Panc1 (cell line): Measurements from ENCODE around the gene PRAMEF13.
"Not testable (repeated sequence)": the region's sequence is repeated elsewhere in the genome, so short reads cannot be mapped to it uniquely, and the experiment has no call there.

ENCODE experiments used
- POLR2AphosphoS5 ChIP-seq: IDR thresholded peaks from 2 replicates; pipeline ENCODE4 v1.6.1; 2012; ENCODE audit warnings: mild to moderate bottlenecking, low read depth, low read length, moderate library complexity
- TF ChIP-seq, protein P1 (sequence below): fragments of 450-650 bp; IDR thresholded peaks from 2 replicates; pipeline ENCODE4 v1.5.1; 2017; ENCODE audit warnings: mild to moderate bottlenecking
- TF ChIP-seq, protein P2 (sequence below), 2 experiments: IDR thresholded peaks; 2 replicates each; pipeline ENCODE4 v1.6.1; 2011 to 2012; ENCODE audit warnings: low read depth in 2 of 2, control low read depth in 1 of 2, low read length in 1 of 2, mild to moderate bottlenecking in 1 of 2, moderate library complexity in 1 of 2; ENCODE audit not compliant: insufficient read depth in 1 of 2

DNA sequence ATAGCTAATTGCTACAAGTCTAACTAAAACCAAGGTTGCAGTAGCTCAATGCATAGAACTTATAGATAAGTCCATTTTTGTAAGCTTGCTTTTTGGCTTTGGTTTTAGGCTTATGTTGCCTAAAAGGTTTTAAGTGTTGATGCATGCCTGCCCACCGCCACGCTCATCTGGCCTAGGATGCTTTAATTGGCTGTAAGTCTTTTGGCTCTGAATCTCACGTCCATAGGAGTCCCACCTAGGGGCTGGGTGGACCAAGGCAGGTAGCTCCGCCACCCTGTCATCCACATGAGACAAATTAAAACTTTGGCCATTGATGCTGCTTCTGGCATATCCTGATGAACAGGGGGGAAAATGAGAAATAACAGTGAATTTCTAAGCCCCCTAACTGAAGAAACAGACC lies 36.4 kb upstream of the PRAMEF13 start:
- TF ChIP-seq, protein P1, sequence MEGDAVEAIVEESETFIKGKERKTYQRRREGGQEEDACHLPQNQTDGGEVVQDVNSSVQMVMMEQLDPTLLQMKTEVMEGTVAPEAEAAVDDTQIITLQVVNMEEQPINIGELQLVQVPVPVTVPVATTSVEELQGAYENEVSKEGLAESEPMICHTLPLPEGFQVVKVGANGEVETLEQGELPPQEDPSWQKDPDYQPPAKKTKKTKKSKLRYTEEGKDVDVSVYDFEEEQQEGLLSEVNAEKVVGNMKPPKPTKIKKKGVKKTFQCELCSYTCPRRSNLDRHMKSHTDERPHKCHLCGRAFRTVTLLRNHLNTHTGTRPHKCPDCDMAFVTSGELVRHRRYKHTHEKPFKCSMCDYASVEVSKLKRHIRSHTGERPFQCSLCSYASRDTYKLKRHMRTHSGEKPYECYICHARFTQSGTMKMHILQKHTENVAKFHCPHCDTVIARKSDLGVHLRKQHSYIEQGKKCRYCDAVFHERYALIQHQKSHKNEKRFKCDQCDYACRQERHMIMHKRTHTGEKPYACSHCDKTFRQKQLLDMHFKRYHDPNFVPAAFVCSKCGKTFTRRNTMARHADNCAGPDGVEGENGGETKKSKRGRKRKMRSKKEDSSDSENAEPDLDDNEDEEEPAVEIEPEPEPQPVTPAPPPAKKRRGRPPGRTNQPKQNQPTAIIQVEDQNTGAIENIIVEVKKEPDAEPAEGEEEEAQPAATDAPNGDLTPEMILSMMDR: not testable (repeated sequence)
- TF ChIP-seq, protein P2, sequence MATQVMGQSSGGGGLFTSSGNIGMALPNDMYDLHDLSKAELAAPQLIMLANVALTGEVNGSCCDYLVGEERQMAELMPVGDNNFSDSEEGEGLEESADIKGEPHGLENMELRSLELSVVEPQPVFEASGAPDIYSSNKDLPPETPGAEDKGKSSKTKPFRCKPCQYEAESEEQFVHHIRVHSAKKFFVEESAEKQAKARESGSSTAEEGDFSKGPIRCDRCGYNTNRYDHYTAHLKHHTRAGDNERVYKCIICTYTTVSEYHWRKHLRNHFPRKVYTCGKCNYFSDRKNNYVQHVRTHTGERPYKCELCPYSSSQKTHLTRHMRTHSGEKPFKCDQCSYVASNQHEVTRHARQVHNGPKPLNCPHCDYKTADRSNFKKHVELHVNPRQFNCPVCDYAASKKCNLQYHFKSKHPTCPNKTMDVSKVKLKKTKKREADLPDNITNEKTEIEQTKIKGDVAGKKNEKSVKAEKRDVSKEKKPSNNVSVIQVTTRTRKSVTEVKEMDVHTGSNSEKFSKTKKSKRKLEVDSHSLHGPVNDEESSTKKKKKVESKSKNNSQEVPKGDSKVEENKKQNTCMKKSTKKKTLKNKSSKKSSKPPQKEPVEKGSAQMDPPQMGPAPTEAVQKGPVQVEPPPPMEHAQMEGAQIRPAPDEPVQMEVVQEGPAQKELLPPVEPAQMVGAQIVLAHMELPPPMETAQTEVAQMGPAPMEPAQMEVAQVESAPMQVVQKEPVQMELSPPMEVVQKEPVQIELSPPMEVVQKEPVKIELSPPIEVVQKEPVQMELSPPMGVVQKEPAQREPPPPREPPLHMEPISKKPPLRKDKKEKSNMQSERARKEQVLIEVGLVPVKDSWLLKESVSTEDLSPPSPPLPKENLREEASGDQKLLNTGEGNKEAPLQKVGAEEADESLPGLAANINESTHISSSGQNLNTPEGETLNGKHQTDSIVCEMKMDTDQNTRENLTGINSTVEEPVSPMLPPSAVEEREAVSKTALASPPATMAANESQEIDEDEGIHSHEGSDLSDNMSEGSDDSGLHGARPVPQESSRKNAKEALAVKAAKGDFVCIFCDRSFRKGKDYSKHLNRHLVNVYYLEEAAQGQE (IDR thresholded peaks at IDR 0.05; ENCODE audit: insufficient read depth in 1 of 2, low read depth in 2 of 2, low read length in 1 of 2): not testable (repeated sequence)
- TF ChIP-seq POLR2AphosphoS5: not testable (repeated sequence)
